Stomach (tissue), 4 donors: ENCODE measurements around the gene SLC17A8.
"Not testable (repeated sequence)": the region's sequence is repeated elsewhere in the genome, so short reads cannot be mapped to it uniquely, and the experiment has no call there.

Experiments used
- POLR2A ChIP-seq, 4 donors: fragments of 450-650 bp; IDR thresholded peaks; one replicate each; pipeline ENCODE4 v1.6.1; 2016; ENCODE audit warnings: antibody characterized with exemption in 4 of 4, control low read depth in 2 of 4, mild to moderate bottlenecking in 1 of 4, moderate library complexity in 1 of 4
- POLR2AphosphoS5 ChIP-seq, 3 donors: sonication (generic); formaldehyde crosslinking; IDR thresholded peaks; one replicate each; pipeline ENCODE4 v1.6.1; 2016; ENCODE audit warnings: antibody characterized with exemption in 3 of 3
- TF ChIP-seq, protein P1 (sequence below), 7 experiments: fragments of 450-650 bp in 4 of 7; fragments of 200-600 bp in 3 of 7; sonication (generic) in 3 of 7; IDR thresholded peaks; one replicate each; pipeline ENCODE4 v1.5.1; 2016 to 2019; ENCODE audit warnings: antibody characterized with exemption in 7 of 7, control low read depth in 2 of 7, mild to moderate bottlenecking in 1 of 7

DNA sequence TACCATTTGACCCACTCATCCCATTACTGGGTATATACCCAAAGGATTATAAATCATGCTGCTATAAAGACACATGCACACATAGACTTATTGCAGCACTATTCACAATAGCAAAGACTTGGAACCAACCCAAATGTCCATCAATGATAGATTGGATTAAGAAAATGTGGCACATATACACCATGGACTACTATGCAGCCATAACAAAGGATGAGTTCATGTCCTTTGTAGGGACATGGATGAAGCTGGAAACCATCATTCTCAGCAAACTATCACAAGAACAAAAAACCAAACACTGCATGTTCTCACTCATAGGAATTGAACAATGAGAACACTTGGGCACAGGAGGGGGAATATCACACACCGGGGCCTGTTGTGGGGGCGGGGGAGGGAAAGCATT, 14.0 kb upstream of the SLC17A8 start:
- not testable (repeated sequence) for TF ChIP-seq POLR2AphosphoS5, POLR2A (IDR thresholded peaks at IDR 0.05)
- TF ChIP-seq, protein P1, sequence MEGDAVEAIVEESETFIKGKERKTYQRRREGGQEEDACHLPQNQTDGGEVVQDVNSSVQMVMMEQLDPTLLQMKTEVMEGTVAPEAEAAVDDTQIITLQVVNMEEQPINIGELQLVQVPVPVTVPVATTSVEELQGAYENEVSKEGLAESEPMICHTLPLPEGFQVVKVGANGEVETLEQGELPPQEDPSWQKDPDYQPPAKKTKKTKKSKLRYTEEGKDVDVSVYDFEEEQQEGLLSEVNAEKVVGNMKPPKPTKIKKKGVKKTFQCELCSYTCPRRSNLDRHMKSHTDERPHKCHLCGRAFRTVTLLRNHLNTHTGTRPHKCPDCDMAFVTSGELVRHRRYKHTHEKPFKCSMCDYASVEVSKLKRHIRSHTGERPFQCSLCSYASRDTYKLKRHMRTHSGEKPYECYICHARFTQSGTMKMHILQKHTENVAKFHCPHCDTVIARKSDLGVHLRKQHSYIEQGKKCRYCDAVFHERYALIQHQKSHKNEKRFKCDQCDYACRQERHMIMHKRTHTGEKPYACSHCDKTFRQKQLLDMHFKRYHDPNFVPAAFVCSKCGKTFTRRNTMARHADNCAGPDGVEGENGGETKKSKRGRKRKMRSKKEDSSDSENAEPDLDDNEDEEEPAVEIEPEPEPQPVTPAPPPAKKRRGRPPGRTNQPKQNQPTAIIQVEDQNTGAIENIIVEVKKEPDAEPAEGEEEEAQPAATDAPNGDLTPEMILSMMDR (IDR thresholded peaks at IDR 0.05) = not testable (repeated sequence)
